Renal cortex interstitium (tissue), 11 donors: ENCODE results near the gene SLC7A4. TPM values are rescaled to one million over a fixed set of nuclear protein-coding genes. Genes with fewer than 3 reads are reported as not detected.

Experiments
- DNase-seq, 11 donors: peaks; one replicate each; pipeline ENCODE4 v3.0.0-alpha.2; 2013; ENCODE audit warnings: low read depth in 9 of 11, low spot score in 4 of 11; ENCODE audit errors: extremely low read depth in 1 of 11
- polyA plus RNA-seq, 3 donors: library from polyadenylated mRNA; unstranded; fragments of 120-200 nt; gene quantifications; one replicate each; pipeline ENCODE4 v1.2.1, GENCODE V29; 2013; ENCODE audit not compliant: insufficient read length in 3 of 3

SLC7A4 gene
- polyA plus RNA-seq, 3 donors, result 0.91 to 1.5 (median 1.4) TPM

DNA sequence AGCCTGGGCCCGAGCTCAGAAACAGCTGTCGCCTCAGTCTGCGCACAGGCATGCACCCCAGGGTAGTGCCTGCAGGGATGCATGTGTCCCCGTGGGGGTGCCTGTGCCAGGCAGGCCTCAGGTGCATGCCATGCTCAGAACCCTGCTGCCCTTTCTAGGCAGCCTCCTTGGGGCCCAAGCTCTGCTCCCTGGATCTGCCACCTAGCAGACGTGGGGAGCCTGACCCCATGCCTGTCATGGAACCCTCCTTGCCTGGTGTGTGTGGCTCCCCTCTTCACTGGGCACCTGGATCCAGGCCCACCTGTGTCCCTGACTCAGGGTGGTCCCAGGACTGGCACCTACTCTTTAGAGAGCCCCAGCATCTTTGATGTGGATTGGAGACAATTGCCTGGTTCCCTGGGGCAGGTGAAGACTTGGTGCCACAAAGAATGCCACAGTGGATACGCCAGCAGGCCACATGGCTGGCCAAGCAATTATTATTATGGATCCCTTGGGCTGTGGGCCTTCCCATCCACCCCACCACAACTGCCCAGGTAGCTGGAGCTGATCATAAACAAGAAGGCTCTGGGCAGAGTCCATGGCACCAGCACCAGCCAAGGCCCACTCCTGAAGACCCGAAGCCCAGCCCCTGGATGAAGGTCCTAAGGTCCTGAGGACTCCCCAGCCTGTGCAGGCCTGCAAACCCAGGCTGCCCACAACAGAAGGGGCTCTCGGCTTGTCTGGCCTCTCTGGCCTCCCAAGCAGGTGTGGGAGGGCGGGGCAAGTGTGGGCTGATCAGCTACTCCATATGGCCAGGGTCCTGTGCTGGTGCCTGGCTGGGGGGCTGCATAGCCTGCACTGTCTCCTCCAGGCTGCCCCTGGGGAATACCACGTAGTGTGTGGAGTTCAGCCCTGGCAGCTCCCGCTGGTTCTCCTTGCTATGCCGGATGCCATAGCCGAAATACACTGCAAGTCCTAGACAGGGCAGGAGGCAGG lies 3.8 kb downstream of the SLC7A4 start:
- DNase-seq, result no peak

DNA sequence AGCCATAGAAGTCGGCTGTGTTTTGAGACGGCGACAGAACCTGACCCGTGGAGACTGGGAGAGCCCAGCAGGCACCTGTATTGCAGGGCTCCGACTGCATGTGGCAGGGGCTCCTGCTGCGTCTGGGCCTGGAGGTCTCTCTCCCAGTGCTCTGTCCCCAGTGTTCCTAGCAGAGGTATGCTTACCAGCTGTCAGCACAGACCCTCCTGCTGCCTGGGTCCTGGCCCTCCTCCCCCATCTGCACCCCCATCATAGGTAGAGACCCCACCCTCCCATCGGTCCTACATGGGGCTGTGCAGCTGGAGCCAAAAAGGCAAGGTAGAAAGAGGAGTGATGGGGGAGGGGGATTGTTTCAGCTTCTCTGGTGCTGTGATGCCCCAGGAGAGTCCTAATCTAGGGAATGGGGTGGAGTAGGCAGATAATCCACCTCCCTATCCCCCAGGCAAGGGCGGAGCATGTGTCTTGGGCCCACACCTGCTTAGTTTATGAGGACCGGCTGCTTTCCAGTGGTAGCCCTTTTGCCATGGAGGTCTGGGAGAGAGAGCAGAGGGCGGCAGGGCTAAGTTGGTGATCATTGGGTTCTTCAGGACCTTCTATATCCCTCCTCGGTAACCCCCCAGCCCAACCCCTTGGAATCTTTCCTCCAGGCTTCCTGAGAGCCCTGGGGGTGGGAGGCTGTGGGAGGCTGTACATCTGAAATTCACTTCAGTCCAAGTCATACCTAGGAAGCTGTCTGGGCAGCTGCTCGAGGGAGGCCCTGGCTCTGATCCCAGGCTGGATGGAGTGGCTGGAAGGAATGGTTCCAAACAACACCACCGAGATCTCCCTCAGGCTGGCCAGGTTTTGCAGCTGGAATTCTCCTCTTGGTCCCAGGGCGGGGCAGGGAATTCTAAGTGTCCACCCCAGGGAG lies 5.3 kb downstream of the SLC7A4 start:
- DNase-seq, result no peak

DNA sequence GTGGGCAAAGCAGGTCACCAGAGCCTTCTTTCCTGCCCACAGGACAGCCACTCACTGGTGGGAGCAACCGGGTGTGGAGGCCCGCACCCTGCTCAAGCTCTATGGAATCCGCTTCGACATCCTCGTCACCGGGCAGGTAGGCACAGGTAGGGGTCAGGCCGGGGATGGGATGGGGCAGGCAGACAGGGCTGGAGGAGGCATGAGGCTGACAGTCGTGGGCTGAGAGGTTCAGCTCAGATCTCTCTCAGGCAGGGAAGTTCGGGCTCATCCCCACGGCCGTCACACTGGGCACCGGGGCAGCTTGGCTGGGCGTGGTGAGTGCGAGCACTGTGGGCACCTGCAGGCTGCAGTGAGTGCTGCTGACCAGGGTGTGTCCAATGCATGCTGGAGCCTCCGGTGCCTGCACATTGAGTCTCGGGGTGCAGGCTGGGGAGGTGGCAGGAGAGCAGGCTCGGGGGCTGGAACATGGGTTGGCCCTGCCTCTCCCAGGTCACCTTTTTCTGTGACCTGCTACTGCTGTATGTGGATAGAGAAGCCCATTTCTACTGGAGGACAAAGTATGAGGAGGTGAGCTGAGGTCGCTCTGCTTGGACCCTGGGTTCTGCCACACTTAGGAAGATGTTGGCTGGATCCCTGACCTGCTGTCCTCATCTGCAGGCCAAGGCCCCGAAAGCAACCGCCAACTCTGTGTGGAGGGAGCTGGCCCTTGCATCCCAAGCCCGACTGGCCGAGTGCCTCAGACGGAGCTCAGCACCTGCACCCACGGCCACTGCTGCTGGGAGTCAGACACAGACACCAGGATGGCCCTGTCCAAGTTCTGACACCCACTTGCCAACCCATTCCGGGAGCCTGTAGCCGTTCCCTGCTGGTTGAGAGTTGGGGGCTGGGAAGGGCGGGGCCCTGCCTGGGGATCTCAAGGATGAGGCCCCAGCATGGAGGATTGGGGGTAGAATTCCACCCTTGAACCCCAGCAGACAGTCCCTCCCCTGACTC lies 6.3 kb downstream of the SLC7A4 start:
- no peak for DNase-seq

DNA sequence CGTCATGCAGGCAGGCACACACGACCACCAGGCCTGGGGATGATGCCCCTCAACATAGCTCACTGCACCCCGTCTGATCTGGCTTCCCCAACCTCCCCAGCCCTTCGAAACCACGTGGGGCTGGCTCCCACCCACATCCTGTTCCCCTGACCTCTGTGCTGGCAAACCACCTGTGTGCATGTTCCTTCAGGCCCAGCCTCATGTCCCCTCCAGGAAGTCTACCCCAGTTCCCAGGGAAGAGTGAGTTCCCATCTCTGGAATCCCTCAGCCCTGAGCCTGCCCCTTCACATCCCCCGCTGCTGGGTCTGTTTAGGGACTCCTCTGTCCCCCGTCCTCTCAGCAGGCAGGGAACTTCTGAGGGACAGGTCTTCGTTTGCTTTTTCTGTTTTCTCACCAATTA lies 7.1 kb downstream of the SLC7A4 start:
- no peak for DNase-seq

DNA sequence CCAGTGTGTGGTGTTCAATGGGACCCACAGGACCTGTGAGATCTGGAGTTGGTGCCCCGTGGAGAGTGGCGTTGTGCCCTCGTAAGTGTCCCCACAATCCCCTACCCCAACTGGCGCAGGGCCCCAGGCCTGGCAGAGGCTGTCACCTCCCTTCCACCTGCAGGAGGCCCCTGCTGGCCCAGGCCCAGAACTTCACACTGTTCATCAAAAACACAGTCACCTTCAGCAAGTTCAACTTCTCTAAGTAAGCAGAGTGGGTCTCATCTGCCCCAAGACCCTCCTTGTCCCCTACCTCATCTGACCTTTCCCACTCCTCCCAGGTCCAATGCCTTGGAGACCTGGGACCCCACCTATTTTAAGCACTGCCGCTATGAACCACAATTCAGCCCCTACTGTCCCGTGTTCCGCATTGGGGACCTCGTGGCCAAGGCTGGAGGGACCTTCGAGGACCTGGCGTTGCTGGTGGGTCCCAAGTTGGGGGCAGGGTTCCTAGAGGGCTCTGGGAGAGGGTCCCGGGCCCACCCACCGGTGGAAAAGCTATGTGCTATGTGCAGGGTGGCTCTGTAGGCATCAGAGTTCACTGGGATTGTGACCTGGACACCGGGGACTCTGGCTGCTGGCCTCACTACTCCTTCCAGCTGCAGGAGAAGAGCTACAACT lies 9.3 kb downstream of the SLC7A4 start:
- DNase-seq, result no peak

DNA sequence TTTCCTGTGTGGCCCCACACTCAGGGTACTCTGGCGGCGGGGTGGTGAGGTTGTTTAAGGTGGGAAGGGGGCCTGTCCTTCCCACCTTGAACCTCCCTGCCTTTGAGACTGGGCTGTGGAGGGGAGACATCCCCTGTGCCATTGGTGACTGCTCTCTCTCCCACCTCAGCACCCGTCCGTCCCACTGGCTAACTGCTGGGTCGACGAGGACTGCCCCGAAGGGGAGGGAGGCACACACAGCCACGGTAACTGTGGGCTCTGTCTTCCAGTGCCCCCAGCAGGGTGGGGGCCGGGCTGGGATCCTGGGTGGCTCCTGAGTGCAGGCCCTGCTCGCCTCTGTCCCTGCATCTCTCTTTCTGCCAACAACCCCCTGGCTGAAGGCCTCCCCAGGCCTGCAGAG lies 9.9 kb downstream of the SLC7A4 start:
- no peak for DNase-seq

DNA sequence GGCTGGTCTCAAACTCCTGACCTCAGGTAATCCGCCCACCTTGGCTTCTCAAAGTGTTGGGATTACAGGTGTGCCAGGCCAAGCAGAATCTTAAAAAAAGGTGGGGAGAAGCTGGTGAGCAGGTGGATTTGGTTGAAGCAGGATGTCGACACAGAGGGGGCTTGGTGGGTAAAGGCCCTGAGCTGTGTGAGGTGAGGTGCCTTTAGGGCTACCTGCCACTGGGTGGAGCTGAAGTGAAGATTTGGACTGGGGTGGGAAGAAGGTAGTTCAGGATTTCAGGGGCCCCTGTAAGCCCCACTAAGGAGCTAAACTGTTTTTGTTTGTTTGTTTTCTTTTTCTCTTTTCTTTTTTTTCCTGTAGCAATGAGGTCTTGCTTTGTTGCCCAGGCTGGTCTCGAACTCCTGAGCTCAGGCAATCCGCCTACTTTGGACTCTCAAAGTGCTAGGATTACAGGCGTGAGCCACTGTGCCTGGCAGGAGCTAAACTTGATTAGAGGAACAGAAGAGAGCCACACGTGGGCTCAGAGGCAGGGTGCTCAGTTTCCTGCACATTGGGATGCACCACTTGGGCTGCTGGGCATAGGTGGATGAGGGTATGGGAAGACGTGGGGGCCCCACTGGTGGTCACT lies 11.4 kb downstream of the SLC7A4 start:
- no peak for DNase-seq

DNA sequence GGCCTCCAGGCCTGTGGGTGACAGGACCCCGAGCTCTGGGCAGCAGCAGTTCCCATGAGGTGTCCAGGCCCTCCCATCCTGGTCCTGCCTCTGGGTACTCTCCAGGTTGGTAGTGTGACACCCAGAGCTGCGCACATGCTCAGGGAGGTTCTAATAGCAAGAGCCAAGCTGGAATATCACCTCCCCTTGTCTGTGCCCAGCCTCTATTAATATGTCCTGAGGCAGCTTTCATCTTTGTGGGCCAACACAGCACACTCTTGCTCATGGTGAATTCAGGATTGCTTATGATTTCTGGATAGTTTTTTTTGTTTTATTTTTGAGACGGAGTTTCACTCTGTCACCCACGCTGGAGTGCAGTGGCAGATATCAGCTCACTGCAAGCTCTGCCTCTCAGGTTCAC lies 14.0 kb downstream of the SLC7A4 start:
- no peak for DNase-seq

DNA sequence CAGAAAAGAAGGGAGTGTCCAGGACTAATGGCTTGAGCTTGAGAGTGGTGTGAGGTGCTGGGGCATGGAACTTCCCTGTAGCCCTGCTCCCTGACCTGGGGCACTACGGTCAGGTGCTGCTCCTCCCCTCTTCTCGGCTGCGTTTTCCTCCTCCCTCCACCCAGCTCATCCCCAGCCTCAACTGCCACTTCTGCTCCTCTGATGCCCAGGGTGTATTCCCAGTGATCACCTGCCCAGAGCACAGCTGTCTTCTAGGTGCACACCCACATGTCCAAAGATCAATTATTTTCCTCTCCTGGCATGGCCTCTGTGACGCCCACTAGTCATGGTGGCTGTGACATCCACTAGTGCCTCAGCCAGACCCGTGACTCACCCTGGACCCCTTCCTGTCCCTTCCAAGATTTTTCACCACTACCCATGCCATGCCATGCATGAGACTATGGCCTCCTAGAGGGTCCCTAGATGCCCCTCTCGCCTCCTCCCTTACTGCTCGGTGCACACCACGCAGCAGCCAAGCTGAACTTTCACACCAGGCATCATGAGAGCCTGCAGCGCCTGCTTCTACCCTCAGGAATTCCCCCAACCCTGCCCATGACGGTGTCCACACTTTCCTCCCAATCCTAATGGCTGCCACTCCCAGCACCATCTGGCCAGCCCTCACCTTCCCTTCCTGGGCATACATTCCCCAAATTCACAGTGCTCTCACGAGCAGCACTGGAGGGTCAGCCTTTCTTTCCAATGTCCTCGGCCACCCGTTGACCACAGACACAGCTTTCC lies 15.5 kb downstream of the SLC7A4 start:
- no peak for DNase-seq

DNA sequence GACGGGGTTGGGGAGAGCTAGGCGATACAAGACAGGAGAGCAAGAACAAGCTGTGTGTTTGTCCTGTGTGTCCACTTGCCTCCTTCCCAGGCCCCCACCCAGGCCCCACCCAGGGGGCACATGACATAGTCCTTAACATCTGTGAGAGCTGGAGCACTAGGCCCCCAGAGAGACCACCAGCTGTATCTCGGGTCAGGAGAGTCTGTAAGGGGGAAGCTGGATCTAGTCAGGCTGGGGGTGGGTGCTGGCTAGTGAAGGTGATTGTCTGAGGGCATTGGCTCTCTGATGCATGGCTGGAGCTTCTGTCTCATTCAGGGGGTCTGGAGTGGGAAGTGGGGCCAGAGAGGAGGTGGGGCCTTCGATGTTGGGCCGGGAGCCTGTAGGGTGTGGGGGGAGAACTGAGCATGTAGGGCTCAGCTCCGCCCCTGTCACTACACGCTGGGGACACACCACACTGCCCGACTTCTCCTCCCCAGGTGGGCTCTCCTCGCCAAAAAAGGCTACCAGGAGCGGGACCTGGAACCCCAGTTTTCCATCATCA lies 16.8 kb downstream of the SLC7A4 start:
- no peak for DNase-seq

DNA sequence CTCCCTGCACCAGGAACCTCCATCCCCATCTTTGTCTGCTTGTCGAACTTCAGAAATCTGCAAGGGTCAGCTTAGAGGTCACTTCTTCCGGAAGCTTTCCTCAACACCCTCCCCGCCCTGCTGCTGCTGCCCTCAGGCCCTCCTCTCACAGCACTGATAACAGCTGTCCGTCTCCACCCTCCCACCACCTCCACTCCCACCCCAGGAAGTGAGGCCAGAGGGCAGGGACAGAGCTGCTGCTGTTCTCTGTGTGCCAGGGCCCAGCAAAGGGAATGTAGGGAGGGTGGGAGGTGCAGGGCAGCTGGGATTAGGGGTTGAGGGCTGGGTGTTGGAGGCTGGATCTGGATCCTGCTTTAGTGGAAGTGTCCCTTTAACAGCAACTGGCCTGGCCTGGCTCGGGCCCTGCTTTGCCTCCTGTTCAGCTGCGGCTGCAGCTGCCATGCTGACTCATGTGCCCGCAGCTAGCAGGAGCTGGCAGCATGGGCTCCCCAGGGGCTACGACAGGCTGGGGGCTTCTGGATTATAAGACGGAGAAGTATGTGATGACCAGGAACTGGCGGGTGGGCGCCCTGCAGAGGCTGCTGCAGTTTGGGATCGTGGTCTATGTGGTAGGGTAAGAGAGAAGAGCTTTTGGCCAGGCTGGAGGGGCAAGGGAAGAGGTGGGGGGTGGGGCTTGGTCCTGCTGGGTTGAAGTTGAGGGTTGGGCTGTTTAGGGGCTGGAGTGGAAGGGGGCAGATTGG lies 17.5 kb downstream of the SLC7A4 start, which contains the start of gene P2RX6:
P2RX6 (plus strand) TSS at position 440 of the 740 bp plus-strand sequence; CDS start at position 450, 10 bp downstream.
- DNase-seq, result peak in 2 of 11 donors; percentile 33 to 54

DNA sequence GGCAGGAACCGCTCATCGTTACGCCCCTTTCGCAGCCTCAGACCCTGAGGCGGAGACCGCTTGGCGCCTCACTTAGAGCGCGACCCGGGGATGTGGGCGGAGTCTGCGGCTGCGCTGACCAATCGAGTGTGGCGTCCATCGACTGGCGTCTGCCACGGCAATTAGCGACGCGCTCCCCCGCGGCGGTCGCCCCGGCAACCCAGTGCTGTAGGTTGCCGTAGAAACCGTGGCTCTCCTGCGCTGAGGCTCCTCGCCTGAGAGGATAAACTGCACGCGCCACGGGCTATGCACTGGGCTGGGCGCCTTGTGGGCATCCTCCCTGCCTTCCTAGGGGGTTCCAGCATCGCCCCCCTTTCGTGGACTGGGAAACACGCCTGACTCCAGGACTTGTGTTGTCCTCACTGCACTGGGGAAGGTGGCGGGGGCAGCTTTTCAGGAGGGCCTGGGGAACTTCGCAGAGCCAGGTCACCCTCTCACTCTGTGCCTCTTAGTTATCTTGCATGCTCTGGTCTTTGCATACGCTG lies 18.1 kb downstream of the SLC7A4 start:
- DNase-seq, result peak; percentile 80 to 94 (median 92)

DNA sequence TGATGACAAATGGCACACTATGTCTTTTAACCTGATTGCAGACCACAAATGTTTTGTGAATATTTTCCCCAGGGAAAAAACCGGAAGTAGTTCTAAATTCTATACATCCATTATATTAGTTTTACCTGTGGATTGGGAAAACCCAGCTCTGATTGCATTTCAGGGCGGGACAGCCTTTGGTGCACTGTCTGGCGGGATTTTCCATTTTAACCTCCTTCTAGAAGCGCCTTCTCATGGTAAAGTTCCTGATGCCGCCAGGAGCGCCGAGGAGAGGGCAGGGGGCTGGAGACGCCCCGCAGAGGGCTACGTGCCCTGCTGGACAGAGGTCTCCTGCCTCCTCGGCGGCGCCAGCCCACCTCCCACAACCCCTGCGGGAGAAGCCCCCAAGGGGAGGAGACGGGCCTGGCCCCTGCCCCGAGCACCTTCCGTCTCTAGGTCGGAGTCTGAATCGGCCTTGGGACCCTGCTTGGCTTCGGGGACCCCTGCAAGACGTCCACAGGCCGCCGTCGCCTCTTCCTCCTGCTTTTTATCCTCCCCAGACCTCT lies 18.6 kb downstream of the SLC7A4 start:
- DNase-seq, result no peak

DNA sequence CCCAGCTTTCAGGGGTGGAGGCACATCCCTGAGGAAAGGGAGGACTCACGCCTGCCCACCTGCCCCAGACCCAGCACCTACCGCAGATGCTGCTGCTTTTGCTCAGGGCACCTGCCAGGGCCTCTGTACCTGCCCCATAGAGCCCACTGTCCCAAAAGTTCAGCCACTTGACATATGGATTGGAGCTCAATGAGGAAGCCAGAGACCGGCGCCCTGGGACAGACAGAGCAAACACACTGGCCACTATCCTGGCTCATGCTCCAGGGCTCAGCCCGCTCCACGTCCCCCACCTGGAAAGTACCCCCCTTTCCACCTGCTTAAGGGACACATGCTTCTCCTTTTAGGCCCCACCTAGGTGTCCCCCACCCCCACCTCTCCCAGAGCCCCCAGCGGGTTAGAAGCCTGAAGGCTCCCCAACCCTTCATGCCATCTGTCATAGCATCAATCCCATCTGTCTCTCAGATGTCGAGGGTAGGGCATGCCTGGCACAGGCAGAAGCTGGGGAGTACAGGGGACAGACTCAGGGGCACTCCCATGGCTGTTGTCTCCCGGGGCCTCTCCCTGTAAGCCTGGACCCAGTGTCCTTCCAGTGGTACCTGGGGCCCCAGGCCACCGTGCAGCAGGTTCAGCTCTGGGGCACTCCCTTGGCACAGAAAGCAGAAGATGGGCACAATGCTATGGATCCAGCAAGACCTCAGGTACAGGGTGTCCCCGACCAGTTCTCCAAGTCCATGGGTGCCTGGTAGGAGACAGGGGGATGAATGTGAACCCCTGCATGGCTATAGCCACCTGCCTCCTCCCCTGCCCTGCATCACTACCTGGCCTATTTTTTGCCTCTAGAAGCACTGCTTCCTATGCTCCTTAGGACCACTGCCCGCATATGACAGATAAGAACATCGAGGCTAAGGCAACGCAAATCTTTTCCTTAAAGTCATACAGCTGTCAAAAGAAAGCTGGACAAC lies 19.6 kb downstream of the SLC7A4 start:
- DNase-seq, result no peak
